BE2C (cell line): Measurements from ENCODE around the gene PRG3. TPM values are rescaled to one million over a fixed set of nuclear protein-coding genes. Genes with fewer than 3 reads are reported as not detected.

Experiments
- DNase-seq: peaks from one replicate; pipeline ENCODE4 v3.0.0-alpha.2; 2020
- H3K27me3 ChIP-seq: fragments of 250-450 bp; sonication (Bioruptor Pico); 2 replicates; pipeline ENCODE4 v1.5.1; 2020; ENCODE audit warnings: mild to moderate bottlenecking
- H3K36me3 ChIP-seq: fragments of 250-450 bp; sonication (Bioruptor Pico); 2 replicates; pipeline ENCODE4 v1.5.1; 2020; ENCODE audit warnings: mild to moderate bottlenecking
- H3K4me1 ChIP-seq: fragments of 250-450 bp; sonication (Bioruptor Pico); 2 replicates; pipeline ENCODE4 v1.5.1; 2020
- H3K4me3 ChIP-seq: 2 replicates; pipeline ENCODE4 v1.5.1; 2011; ENCODE audit warnings: low read depth, low read length
- H3K9me3 ChIP-seq: fragments of 250-450 bp; sonication (Bioruptor Pico); 2 replicates; pipeline ENCODE4 v1.5.1; 2020
- CTCF ChIP-seq: IDR thresholded peaks from 2 replicates; pipeline ENCODE4 v1.5.1; 2012; ENCODE audit warnings: mild to moderate bottlenecking, low read depth, low read length
- polyA plus RNA-seq: library from polyadenylated mRNA; unstranded; fragments of >200 nt; gene quantifications from one replicate; pipeline ENCODE4 v1.2.1, GENCODE V29; 2012; ENCODE audit warnings: low read depth, missing spikeins; ENCODE audit not compliant: insufficient read length, insufficient read depth

The PRG3 gene
- polyA plus RNA-seq = not detected

GRCh38 chr11:57380975-57381374 lies at the start of gene PRG3:
Gene PRG3, minus strand, starts transcription at chr11:57381150. Its CDS starts 442 bp downstream, at chr11:57380708.
- TF ChIP-seq CTCF = no peak
- H3K4me3 ChIP-seq = no peak within 1 kb of the TSS
- no peaks in the 10 kb centered on the region for H3K4me1 ChIP-seq
- no peak for DNase-seq
- no peaks in the 10 kb centered on the region for H3K27me3 ChIP-seq
- no peaks in the 10 kb centered on the region for H3K36me3 ChIP-seq
- H3K9me3 ChIP-seq = no peaks in the 10 kb centered on the region

GRCh38 chr11:57429946-57430345 lies 49.0 kb upstream of the PRG3 start:
- Histone ChIP-seq H3K27me3 (no peaks in the 10 kb centered on the region), H3K9me3 (no peaks in the 10 kb centered on the region), H3K36me3 (no peaks in the 10 kb centered on the region), H3K4me3 (no peak overlapping the region), H3K4me1 (no peaks in the 10 kb centered on the region)
- TF ChIP-seq CTCF = no peak
- no peak for DNase-seq

GRCh38 chr11:57428643-57429042 lies 47.7 kb upstream of the PRG3 start:
- no peaks in the 10 kb centered on the region for H3K36me3 ChIP-seq
- H3K4me1 ChIP-seq = no peaks in the 10 kb centered on the region
- DNase-seq = no peak
- TF ChIP-seq CTCF = no peak
- H3K27me3 ChIP-seq = no peaks in the 10 kb centered on the region
- H3K9me3 ChIP-seq = no peaks in the 10 kb centered on the region
- no peak overlapping the region for H3K4me3 ChIP-seq

- H3K4me1 ChIP-seq = no peaks in the 10 kb centered on the region
- H3K4me3 ChIP-seq = no peak overlapping the region
- H3K27me3 ChIP-seq = no peaks in the 10 kb centered on the region
- no peaks in the 10 kb centered on the region for H3K9me3 ChIP-seq
- no peak for TF ChIP-seq CTCF
- DNase-seq = no peak
- H3K36me3 ChIP-seq = no peaks in the 10 kb centered on the region
Observed at GRCh38 chr11:57427727-57428082, 46.8 kb upstream of the PRG3 start.

- no peaks in the 10 kb centered on the region for H3K4me1 ChIP-seq
- DNase-seq = peak; percentile 9
- no peak for TF ChIP-seq CTCF
- no peaks in the 10 kb centered on the region for H3K36me3 ChIP-seq
- H3K9me3 ChIP-seq = no peaks in the 10 kb centered on the region
- no peaks in the 10 kb centered on the region for H3K27me3 ChIP-seq
- H3K4me3 ChIP-seq = 0 out of 2 replicates have a peak within 1 kb of the TSS, but pooled peaks have one; percentile 8
Observed at GRCh38 chr11:57426929-57427726, 46.2 kb upstream of the PRG3 start, which contains the start of gene SLC43A3. Gene SLC43A3, minus strand, starts transcription at chr11:57427121. Its CDS starts 949 bp downstream, at chr11:57426172.

GRCh38 chr11:57426439-57426928 lies 45.5 kb upstream of the PRG3 start:
- TF ChIP-seq CTCF = no peak
- H3K36me3 ChIP-seq = no peaks in the 10 kb centered on the region
- no peak for DNase-seq
- H3K4me3 ChIP-seq = 0 out of 2 replicates have a peak overlapping the region, but pooled peaks have one; percentile 8
- H3K4me1 ChIP-seq = no peaks in the 10 kb centered on the region
- H3K9me3 ChIP-seq = no peaks in the 10 kb centered on the region
- no peaks in the 10 kb centered on the region for H3K27me3 ChIP-seq
